GM21528 (cell line): Measurements from ENCODE around the gene FUT1.
"Not testable (repeated sequence)": the region's sequence is repeated elsewhere in the genome, so short reads cannot be mapped to it uniquely, and the experiment has no call there.

Experiments
- ATAC-seq: cut with Tn5 transposase; IDR thresholded peaks from one replicate; pipeline ENCODE4 v1.9.1; 2021; ENCODE audit warnings: mild to moderate bottlenecking, moderate library complexity; ENCODE audit not compliant: unreplicated experiment, low FRiP score

FUT1 gene

DNA sequence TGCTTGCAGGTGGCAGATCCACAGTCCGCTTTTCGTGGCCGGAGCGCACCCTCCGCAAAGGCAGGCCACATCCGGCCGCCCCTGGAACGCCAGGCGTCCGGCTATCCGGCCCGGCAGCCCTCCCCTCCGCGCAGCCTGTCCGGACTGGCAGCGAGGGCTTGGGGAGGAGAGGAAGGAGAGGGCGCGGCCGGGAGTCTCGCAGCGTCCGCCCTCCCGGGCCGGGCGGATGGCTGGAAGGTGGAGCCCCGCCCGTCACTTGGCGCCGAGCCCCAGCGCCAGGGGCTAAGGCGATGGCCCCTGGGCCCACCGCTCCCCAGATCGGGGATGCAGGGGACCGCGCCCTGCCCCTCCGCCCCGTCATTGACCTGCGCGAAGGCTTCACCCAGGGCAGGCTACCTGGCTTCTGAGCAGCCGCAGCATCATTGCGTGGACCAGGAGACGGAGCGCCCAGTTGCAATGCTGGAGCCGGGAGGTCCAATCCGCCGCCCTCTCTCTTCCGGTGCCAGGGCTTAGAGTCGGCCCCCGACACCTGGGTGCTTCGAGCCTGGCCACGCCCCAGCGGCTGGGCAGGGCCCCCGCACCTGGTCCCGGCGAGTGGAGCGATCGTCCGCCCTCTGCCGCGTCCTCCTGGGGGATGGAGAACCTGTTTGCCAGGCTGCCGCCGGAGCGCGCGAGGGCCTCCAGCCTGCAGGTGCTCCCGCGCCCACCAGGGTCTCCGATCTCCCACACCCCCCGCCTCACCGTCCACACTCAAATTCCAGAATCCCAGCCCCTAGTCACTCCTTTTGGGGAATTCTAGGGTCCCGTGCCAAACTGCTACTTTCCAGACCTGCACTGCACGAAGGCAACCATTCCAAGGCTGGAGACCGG lies at the start of gene FUT1:
Gene FUT1, minus strand, starts transcription at position 146 of the 870 bp plus-strand sequence. CDS start 1,360 bp downstream, outside the sequence.
- no peak for ATAC-seq

DNA sequence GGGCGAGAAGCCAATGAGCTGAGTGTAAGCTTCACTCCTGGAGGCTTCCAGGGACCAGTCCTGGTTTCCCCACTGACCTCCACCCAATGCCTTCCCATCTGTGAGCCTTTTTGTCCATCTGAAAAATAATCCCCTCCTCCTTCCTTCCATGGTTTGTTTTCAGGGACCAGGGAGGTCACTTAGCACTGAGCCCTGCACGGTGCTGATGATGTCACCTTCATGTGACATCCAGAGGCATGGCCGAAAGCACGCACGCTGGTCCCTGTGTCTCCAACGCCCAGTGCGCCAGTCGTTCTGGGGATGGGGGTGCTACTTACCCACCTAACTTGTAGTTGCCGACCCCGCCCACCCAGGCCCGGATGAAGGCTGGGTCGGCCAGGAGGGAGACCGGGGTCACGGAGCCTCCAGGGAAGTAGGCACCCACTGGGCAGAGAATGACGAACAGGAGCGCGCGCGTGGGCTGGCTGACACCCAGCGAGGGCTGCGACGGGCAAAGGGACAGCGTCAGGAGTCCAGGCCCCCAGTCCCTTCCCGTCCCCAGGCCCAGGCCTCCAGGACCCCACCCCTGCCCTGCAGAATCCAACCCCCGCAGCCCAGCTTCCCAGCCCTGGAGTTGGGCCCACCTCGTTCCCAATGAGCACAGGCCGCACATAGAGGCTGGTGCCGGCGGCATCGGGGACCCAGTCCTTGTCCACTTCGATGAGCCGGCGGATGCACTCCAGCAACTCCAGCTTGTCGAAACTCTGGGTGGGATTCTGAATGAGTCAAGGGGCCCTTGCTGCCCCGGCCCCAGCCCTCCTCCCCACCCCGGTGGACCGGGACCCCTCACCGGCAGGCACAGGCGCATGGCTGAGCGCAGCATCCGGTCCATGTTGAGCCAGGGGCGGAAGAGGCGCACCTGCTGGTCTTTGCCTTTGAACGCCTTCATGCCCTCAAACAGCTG lies 47.2 kb upstream of the FUT1 start:
- ATAC-seq = no peak

DNA sequence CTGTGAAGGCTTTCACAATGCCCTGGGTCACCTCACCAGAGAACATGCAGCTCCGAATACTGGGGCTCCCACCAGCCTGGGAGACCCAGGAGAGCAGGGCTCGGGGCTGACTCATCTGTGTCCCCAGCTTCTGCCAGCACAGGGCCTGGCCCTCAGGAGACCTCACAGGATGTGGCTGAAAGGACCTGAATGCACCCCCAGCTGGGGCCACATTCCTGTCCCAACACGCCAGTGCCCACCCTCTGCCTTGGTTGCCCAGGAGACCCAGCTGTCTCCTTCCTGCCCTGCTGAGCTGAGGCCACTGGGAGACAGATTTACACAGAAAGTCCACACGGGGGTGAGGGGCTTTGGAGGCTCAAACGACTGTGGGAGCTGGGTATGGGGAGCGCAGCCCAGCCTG lies 46.5 kb upstream of the FUT1 start:
- ATAC-seq = no peak

DNA sequence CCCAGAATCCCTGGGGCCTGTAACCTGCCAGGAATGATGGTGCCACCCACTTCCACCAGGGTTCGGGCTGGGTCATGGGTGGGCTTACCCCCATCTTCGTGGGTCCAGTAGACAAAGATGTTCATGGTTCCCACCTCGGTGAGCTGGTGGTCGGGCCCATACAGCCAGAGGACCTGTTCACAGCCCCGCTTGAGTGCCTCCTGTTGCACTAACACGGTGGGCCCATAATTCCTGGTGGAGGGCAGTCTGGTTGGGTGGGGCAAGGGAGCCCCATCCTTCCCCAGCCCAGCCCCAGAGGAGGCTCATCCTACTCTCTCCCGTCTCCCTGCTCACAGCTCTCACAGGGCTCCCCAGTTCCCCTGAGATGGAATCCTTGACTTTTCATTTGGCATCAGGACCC lies 44.7 kb upstream of the FUT1 start:
- no peak for ATAC-seq

DNA sequence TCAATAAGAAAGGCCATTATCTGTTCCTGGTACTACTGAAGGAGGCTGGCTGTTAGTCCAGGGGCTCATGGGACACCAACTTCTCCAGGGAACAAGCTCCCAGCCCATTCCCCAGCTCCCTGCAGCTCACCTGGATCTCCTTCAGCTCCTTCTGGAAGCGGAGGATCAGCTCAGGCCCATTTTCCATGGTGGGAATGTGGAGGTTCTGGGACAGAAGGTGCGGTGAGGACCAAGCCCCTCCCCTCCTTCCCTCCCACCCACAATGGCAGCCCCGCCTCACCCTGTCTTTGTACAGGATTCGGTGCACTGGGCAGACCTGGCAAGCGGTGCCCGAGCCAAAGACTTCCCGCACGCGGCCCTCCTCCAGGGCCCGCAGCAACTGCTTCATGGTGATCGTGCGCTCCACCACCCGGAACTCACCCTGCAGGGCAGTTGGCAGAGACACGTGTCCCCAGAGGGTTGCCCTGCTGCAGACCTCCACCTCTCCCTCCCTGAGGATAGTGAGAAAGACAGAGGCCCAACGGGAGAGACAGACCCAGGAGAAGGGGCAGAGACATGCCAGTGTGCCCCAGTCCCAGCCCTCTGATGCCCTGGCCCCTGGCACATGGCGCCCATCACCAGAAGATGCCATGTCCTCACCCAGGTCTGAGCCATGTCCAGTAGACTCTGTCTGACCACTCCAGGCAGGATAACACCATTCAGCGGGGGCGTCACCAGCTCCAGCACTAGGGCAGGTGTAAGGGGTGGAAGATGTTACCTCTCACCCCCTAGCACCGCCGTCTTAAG lies 44.0 kb upstream of the FUT1 start:
- ATAC-seq = no peak

DNA sequence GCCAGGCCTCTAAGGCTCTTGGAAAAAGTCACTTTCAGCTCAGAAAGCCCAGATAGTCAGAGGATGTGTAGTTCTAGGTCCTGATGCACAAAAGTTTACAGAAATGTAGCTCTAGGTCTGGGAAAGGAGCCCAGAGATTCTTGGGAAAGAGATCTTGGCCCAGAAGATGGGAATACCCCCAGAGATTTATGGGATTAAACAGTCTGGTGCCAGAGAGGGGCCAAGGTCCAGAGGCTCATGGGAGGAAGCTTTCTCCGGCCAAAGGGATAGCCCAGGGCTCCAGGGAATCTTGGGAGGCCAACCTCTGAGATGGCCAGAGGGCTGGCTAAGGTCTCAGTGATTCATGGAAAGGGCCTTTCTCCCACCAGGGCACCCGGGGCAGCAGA lies 43.2 kb upstream of the FUT1 start:
- peak; percentile 11 for ATAC-seq

DNA sequence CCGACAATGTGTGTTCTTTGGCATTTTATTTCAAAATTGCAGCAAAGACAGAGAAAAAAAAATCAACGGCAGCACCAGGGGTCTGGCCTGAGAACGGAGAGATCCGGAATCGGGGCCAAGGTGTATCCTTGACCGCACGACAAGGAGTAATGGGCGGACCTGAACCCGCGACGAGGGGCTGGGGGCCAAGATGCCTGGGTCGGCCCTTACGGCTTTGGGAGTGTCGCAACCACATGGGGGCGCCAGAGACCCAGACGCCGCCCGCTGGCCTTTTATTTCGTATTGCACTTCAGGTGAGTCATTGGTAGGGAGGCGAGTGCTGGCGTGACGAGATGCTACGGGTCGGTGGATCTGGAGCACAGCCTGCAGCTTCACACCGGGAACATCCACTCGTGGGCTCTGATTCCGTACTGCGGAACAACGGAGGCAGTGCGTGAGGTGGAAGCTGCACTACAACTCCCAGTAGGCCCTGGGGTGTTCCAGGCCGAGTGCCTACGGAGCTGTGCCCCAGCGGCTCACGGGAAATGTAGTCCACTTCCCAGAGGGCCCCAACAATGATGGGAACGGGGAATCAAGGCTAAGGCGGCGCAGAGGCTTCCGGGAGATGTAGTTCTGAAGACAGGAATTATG lies 42.7 kb upstream of the FUT1 start:
- ATAC-seq = peak; percentile 65

DNA sequence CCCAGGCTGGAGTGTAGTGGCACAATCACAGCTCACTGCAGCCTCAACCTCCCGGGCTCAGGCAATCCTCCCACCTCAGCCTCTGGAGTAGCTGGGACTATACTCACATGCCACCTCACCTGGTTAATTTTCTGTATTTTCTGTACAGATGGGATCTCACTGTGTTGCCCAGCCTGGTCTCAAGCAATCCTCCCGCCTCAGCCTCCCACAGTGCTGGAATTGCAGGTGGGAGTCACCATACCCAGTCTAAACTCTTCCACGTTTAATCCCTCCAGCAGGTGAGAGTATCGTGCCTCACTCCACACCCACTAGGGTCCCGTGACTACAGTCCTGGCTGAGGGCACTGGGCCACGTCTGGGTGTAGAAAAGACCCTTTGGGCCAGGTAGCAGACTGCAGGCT lies 41.9 kb upstream of the FUT1 start:
- ATAC-seq = no peak

DNA sequence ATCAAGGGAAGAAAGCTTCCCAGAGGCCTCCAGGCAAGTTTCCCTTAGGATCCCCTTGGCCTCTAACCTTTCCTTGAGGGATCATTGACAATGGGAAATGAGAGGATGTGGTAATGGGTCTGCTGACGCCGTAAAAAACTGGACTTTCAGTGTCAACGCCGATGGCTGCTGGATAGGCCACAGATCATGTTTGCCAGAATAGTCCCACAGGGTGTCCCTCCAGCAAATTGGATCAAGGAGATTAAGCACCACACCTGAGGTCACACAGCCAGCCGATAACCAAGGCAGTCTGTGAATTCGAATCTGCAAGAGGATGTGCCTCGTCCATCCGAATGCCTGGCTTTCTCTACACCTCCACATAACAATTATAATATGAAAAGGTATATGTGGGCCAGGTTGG lies 40.8 kb upstream of the FUT1 start:
- no peak for ATAC-seq

DNA sequence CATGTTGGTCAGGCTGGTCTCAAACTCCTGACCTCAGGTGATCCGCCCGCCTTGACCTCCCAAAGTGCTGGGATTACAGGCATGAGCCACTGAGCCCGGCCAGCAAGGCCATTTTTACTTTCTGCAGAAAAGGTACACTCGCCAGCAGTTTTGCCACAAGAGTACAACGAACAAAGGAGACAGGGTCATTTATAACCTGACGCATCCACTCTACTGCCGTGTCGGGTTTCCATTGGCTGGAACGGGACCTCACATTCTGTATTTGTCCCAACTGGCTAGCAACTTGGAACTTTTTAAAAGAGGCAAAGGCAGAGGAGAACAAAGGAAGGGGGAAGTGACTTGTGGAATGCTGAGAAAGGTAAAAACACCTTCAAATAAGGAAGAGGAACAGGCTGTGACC lies 34.9 kb upstream of the FUT1 start:
- ATAC-seq = not testable (repeated sequence)

DNA sequence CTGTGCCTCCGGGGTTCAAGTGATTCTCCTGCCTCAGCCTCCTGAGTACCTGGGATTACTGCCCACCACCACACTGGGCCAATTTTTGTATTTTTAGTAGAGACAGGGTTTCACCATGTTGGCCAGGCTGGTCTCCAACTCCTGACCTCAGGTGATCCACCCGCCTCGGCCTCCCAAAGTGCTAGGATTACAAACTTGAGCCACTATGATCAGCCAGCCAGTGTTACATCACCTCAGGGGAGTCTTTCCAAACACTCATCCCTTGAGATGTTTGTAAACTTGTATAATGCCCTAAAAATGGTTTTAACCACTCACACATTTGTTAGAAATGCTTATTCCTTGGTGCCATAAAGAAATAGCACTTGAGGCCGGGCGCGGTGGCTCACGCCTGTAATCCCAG lies 34.0 kb upstream of the FUT1 start:
- ATAC-seq = not testable (repeated sequence)

DNA sequence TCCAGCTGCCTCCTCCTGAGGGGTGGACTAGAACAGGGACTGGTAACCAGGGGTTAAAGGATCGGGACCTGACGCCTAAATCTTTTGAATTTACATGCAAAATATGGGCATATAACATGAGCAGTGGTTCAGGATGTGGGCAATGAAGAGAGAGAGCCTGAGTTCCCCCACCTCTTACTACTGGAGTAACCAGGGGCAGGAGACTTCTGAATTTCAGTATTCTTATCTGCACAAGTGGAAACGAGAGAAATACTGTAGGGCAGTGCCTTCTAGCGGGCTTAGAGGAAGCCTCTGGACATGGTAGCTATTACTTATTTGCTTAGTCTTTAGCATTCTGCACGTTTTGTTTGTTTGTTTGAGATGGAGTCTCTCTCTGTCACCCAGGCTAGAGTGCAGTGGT lies 32.1 kb upstream of the FUT1 start:
- no peak for ATAC-seq

DNA sequence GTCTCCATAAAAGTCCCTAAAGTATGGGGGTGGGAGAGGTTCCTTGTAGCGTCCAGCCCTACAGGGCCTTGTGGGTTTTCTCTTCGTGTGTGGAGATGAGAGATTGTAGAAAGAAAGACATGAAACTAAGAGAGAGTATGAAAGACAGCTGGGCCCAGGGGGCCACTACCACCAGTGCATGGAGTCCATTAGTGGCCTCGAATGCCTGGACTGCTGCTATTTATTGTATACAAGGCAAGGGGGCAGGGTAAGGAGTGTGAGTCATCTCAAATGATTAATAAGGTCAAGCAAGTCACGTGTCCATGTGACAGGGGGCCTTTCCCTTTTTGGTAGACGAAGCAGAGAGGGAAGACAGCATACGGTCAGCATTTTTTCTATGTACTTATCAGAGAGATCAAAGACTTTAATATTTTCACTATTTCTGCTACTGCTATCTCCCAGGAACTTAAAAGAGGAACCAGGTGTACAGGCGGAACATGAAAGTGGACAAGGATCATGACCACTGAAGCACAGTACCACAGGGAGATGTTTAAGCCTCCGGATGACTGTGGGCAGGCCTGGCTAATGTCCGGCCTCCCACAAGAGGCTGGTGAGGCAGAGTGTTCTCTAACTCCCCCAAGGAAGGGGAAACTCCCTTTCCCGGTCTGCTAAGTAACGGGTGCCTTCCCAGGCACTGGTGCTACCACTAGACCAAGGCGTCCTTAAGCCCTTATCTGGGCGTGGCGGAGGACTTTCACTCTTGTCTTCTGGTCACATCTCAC lies 28.4 kb upstream of the FUT1 start:
- ATAC-seq = no peak

DNA sequence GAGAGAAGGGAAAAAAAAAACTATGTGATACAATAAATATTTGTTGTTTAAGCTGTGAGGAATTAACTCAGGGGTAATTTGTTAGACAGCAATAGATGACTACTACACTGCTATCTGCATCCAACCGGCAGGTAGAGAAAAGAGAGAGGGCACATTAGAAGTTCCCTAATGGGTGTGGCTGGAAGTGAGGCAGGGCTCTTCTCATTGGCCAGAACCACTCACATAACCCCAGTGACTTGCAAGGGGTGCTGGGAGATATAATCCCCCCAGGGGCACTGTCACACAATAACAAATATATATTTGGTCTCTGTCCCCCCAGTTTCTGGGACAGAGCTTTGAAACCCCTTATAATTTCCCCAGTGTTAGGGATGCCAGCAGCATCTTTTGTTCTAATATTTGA lies 27.2 kb upstream of the FUT1 start:
- no peak for ATAC-seq

DNA sequence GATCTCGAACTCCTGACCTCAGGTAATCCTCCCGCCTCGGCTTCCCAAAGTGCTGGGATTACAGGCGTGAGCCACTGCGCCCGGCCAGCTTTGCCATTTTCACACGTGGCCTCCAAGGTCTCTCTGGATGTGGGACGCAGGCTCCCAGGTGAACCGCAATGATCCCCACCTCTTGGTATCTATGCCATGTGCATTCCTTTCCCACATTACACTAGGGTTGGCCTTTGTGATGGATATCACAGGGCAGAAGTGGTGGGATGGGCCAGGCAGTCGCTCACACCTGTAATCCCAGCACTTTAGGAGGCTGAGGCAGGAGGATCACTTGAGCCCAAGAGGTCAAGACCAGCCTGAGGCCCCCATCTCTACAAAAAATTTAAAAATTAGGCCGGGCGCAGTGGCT lies 25.3 kb upstream of the FUT1 start:
- no peak for ATAC-seq

DNA sequence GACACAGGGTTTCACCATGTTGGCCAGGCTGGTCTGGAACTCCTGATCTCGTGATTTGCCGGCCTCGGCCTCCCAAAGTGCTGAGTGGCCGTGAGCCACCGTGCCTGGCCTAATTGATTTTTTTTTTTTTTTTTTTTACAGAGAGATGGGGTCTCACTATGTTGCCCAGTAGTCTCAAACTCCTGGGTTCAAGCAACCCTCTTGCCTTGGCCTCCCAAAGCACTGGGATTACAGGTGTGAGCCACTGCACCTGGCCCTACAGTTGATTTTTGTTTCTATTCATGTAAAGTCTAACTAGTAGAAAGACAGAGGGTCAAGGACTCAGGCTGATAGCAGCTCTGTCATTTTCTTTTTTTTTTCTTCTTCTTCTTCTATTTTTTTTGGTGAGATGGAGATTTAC lies 24.7 kb upstream of the FUT1 start:
- ATAC-seq = no peak

DNA sequence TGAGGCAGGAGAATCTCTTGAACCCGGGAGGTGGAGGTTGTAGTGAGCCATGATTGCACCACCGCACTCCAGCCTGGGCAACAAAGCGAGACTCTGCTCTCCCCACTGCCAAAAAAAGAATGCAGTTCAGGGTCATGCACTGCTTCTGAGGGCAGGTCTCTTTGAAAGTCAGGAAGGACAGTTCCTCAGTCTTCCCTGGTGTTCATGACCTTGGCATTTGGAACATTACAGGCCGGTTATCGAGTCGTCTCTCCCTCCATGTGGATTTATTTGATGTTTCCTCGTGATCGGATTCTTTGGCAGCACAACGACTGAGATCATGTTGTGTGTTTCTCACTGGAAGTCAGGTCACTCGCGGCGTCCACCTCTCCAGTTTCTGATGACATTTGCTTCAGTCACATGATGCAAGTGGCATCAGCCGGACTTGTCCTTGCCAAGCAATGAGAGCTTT lies 20.1 kb upstream of the FUT1 start:
- ATAC-seq = no peak

DNA sequence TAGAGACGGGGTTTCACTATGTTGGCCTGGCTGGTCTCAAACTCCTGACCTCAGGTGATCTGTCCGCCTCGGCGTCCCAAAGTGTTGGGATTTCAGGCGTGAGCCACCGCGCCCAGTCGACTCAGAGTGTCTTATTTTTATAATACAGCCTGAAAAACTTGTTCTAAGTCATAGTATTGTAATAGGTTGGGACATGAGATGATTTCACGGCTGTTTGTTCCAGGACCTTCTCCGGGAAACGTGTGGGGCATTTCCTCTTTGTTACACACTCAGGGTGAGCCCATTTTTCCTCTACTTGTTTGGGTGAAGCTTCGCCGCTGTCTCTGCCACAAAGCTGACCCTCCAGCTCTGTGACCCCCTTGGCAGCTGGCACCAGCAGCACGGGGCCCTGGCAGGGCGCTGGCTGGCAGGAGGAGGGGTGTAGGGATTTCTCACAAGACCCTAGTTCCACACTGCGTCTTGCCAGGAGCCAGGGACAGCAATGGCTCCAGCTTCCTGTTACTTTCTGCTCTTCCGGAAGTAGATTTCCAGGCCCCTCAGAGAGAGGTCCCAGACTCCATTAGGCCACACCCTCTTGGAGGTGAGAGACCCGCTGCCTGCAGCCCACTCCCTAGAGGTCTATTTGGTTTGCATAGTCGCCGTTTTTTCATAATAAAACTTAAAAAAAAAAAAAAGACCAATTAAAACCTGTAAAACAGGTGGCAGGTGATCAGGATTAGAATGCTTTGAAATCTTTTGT lies 18.5 kb upstream of the FUT1 start:
- no peak for ATAC-seq

DNA sequence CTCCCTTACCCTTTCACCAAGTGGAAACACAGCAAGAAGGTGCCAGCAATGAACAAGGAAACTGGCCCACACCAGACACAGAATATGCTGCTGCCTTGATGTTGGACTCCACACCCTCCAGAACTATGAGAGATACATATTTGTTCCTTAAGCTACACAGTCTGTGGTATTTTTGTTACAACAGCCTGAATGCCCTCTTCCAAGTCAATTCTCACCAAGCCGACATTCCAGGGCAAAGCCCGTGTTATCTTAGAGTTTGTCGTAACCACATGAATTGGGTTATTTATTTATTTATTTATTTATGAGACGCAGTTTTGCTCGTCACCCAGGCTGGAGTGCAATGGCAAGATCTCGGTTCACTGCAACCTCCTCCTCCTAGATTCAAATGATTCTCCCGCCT lies 17.8 kb upstream of the FUT1 start:
- no peak for ATAC-seq
